IPS-18a (cell line): ENCODE data around the gene SCUBE2.

Experiments
- H3K27ac ChIP-seq: one replicate; pipeline ENCODE4 v1.5.1; 2013; ENCODE audit warnings: low read length
- H3K27me3 ChIP-seq: one replicate; pipeline ENCODE4 v1.6.1; 2013; ENCODE audit warnings: mild to moderate bottlenecking, low read length; ENCODE audit not compliant: control insufficient read depth, insufficient read depth
- H3K36me3 ChIP-seq: one replicate; pipeline ENCODE4 v1.6.1; 2013; ENCODE audit warnings: low read depth, low read length; ENCODE audit not compliant: control insufficient read depth
- H3K4me1 ChIP-seq: one replicate; pipeline ENCODE4 v1.6.1; 2013; ENCODE audit warnings: low read depth, low read length; ENCODE audit not compliant: control insufficient read depth
- H3K4me3 ChIP-seq: one replicate; pipeline ENCODE4 v1.5.1; 2013; ENCODE audit warnings: low read length
- H3K9ac ChIP-seq: one replicate; pipeline ENCODE4 v1.6.1; 2013; ENCODE audit warnings: mild to moderate bottlenecking, low read length, moderate library complexity
- H3K9me3 ChIP-seq: one replicate; pipeline ENCODE4 v1.6.1; 2013; ENCODE audit warnings: low read depth, low read length; ENCODE audit not compliant: control insufficient read depth

Gene SCUBE2

GRCh38 chr11:9037046-9037780, 54.2 kb downstream of the SCUBE2 start:
- H3K27ac ChIP-seq = no peak overlapping the region
- no peak overlapping the region for H3K9ac ChIP-seq
- no peak overlapping the region for H3K4me3 ChIP-seq
- H3K27me3 ChIP-seq = no peaks in the 10 kb centered on the region
- H3K4me1 ChIP-seq = peaks cover 14% of the 10 kb centered on the region
- no peaks in the 10 kb centered on the region for H3K36me3 ChIP-seq
- H3K9me3 ChIP-seq = no peaks in the 10 kb centered on the region

GRCh38 chr11:9030601-9031000, 60.8 kb downstream of the SCUBE2 start:
- Histone ChIP-seq H3K4me1 (no peaks in the 10 kb centered on the region), H3K9me3 (no peaks in the 10 kb centered on the region), H3K27me3 (no peaks in the 10 kb centered on the region), H3K27ac (no peak overlapping the region), H3K4me3 (no peak overlapping the region), H3K9ac (no peak overlapping the region), H3K36me3 (no peaks in the 10 kb centered on the region)

- Histone ChIP-seq H3K27ac (no peak overlapping the region), H3K4me1 (no peaks in the 10 kb centered on the region), H3K27me3 (no peaks in the 10 kb centered on the region), H3K9ac (no peak overlapping the region), H3K36me3 (no peaks in the 10 kb centered on the region), H3K4me3 (no peak overlapping the region), H3K9me3 (no peaks in the 10 kb centered on the region)
These were observed 62.0 kb downstream of the SCUBE2 start for GRCh38 chr11:9029422-9029821.

GRCh38 chr11:9028581-9028980, 62.8 kb downstream of the SCUBE2 start:
- H3K4me1 ChIP-seq = no peaks in the 10 kb centered on the region
- H3K9me3 ChIP-seq = no peaks in the 10 kb centered on the region

GRCh38 chr11:9025101-9025850, 66.1 kb downstream of the SCUBE2 start:
- H3K27me3 ChIP-seq = no peaks in the 10 kb centered on the region
- H3K9ac ChIP-seq = no peak overlapping the region
- H3K27ac ChIP-seq = no peak overlapping the region
- H3K36me3 ChIP-seq = no peaks in the 10 kb centered on the region
- H3K9me3 ChIP-seq = no peaks in the 10 kb centered on the region
- H3K4me1 ChIP-seq = no peaks in the 10 kb centered on the region
- H3K4me3 ChIP-seq = no peak overlapping the region

More at GRCh38 chr11:9028581-9028980, 62.8 kb downstream of the SCUBE2 start:
- H3K27ac ChIP-seq = no peak overlapping the region
- H3K27me3 ChIP-seq = no peaks in the 10 kb centered on the region
- no peaks in the 10 kb centered on the region for H3K36me3 ChIP-seq
- H3K4me3 ChIP-seq = no peak overlapping the region
- H3K9ac ChIP-seq = no peak overlapping the region

DNA sequence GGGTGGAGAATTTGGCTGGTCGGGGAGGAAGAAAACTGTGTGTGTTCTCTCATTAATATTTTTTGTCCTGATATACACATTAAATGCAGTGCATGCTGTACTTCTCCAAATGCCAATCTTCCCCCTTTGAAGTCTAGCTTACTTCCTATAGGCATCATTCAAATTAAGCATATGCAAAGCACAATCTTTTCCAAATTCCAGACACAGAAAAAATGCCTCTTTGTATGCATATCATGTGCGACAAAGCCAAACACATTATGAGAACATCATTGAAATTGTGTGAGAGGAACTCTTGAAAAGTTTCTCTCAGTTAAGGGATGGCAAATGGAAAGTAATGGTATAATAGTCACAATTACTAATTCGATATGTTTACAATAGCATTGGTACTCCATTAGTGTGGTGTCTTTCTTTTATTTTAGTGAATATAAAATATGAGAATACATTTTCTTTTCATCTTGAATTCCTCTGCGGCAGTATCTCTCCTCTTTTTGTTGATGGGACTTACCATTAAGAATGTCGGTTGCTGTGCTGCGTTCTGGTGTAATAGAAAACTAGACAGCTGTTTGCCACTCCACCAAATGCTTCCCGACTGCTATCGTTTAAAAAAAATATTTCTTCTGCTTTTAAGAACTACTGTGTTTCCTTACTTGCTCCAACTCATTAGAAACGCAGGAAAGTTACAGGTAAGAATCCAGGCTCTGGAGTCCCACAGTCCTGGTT, 68.3 kb downstream of the SCUBE2 start:
- H3K9me3 ChIP-seq = no peaks in the 10 kb centered on the region
- no peak overlapping the region for H3K4me3 ChIP-seq
- H3K27ac ChIP-seq = no peak overlapping the region
- no peak overlapping the region for H3K9ac ChIP-seq
- no peaks in the 10 kb centered on the region for H3K27me3 ChIP-seq
- H3K36me3 ChIP-seq = no peaks in the 10 kb centered on the region
- no peaks in the 10 kb centered on the region for H3K4me1 ChIP-seq

GRCh38 chr11:9020916-9021315, 70.5 kb downstream of the SCUBE2 start:
- Histone ChIP-seq H3K4me3 (no peak overlapping the region), H3K4me1 (no peaks in the 10 kb centered on the region), H3K27me3 (no peaks in the 10 kb centered on the region), H3K27ac (no peak overlapping the region), H3K9ac (no peak overlapping the region), H3K36me3 (no peaks in the 10 kb centered on the region), H3K9me3 (no peaks in the 10 kb centered on the region)

GRCh38 chr11:9019861-9020260, 71.5 kb downstream of the SCUBE2 start:
- H3K9me3 ChIP-seq = no peaks in the 10 kb centered on the region
- H3K4me1 ChIP-seq = no peaks in the 10 kb centered on the region
- H3K36me3 ChIP-seq = no peaks in the 10 kb centered on the region
- no peak overlapping the region for H3K9ac ChIP-seq
- H3K27ac ChIP-seq = no peak overlapping the region
- no peak overlapping the region for H3K4me3 ChIP-seq
- no peaks in the 10 kb centered on the region for H3K27me3 ChIP-seq

DNA sequence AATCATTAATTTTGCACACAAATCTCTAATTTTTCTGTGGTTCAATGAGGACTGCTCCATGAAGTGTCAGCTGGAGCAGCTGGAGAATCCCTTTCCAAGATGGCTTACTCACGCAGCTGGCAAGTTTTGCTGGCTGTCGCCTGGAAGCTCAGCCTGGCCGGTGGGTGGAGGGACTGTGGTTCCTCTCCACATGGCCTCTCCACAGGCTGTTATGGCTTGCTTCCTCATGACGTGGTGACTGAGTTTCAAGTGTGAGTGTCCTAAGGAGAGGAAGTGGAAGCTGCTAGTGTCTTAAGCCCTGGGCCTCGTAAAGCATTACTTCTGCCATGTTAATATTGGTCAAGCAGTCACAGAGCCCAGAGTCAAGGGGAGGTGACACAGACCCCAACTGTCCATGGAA, 73.6 kb downstream of the SCUBE2 start:
- H3K27ac ChIP-seq = no peak overlapping the region
- H3K36me3 ChIP-seq = no peaks in the 10 kb centered on the region

GRCh38 chr11:9016916-9017642, 74.3 kb downstream of the SCUBE2 start:
- H3K36me3 ChIP-seq = no peaks in the 10 kb centered on the region
- no peak overlapping the region for H3K27ac ChIP-seq
- H3K4me1 ChIP-seq = no peaks in the 10 kb centered on the region
- no peak overlapping the region for H3K9ac ChIP-seq
- no peaks in the 10 kb centered on the region for H3K9me3 ChIP-seq
- no peak overlapping the region for H3K4me3 ChIP-seq
- H3K27me3 ChIP-seq = no peaks in the 10 kb centered on the region

More for the DNA sequence above, 73.6 kb downstream of the SCUBE2 start:
- Histone ChIP-seq H3K9ac (no peak overlapping the region), H3K9me3 (no peaks in the 10 kb centered on the region), H3K27me3 (no peaks in the 10 kb centered on the region), H3K4me3 (no peak overlapping the region), H3K4me1 (no peaks in the 10 kb centered on the region)

DNA sequence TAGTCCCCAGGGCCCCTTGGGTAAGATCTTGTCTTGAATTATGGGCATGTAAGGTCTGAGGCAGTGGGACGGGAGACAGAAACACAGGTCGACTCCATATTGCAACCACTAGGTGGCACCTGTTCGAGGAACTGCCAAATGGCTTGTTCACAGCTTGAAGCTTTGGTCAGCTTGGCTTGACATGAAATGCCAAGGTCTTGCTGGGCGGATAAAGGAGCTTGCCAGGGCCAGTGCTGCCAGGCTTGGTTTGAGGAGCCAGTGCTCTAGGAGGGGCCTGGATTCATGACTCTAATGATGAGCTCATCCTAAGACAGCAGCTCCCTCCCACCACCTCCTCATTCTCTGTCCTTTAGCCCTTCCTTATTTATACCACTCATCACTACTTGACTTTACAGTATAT, 75.7 kb downstream of the SCUBE2 start:
- H3K27me3 ChIP-seq = no peaks in the 10 kb centered on the region
- no peaks in the 10 kb centered on the region for H3K4me1 ChIP-seq
- H3K9me3 ChIP-seq = no peaks in the 10 kb centered on the region

More for the DNA sequence above, 75.7 kb downstream of the SCUBE2 start:
- Histone ChIP-seq H3K4me3 (no peak overlapping the region), H3K9ac (no peak overlapping the region), H3K27ac (no peak overlapping the region), H3K36me3 (no peaks in the 10 kb centered on the region)
